Memory B cell (primary cell): ENCODE results near the gene TMEM254.
"Not testable (repeated sequence)": the region's sequence is repeated elsewhere in the genome, so short reads cannot be mapped to it uniquely, and the experiment has no call there.

Experiments
- ATAC-seq: fragments of 150-1000 bp; cut with Tn5 transposase; 2 replicates; pipeline ENCODE4 v1.10.0; 2021; ENCODE audit warnings: low read depth, mild to moderate bottlenecking, moderate library complexity
- DNase-seq, 2 donors: peaks; one replicate each; pipeline ENCODE4 v3.0.0; 2022; ENCODE audit warnings: low spot score in 2 of 2
- H3K27ac Mint-ChIP-seq: one replicate; pipeline ENCODE4 v1.8.0; 2022; ENCODE audit warnings: mild to moderate bottlenecking, moderate library complexity, mixed read lengths
- H3K27me3 Mint-ChIP-seq: one replicate; pipeline ENCODE4 v1.8.0; 2022; ENCODE audit warnings: mixed read lengths
- H3K36me3 Mint-ChIP-seq: one replicate; pipeline ENCODE4 v1.8.0; 2022; ENCODE audit warnings: mild to moderate bottlenecking, mixed read lengths
- H3K4me1 Mint-ChIP-seq: one replicate; pipeline ENCODE4 v1.8.0; 2022; ENCODE audit warnings: mixed read lengths
- H3K4me3 Mint-ChIP-seq: one replicate; pipeline ENCODE4 v1.8.0; 2022; ENCODE audit warnings: mild to moderate bottlenecking, moderate library complexity, mixed read lengths
- H3K9me3 Mint-ChIP-seq: one replicate; pipeline ENCODE4 v1.8.0; 2022; ENCODE audit warnings: mixed read lengths

Gene TMEM254

GRCh38 chr10:80098272-80098671, 19.8 kb downstream of the TMEM254 start:
- not testable (repeated sequence) for H3K4me1 Mint-ChIP-seq, H3K27ac Mint-ChIP-seq, H3K4me3 Mint-ChIP-seq, ATAC-seq, H3K36me3 Mint-ChIP-seq, H3K27me3 Mint-ChIP-seq, DNase-seq, H3K9me3 Mint-ChIP-seq

- H3K36me3 Mint-ChIP-seq, H3K9me3 Mint-ChIP-seq, ATAC-seq, DNase-seq, H3K27ac Mint-ChIP-seq, H3K4me1 Mint-ChIP-seq, H3K4me3 Mint-ChIP-seq, H3K27me3 Mint-ChIP-seq: not testable (repeated sequence)
Observed at GRCh38 chr10:80099295-80099694, 20.8 kb downstream of the TMEM254 start.

DNA sequence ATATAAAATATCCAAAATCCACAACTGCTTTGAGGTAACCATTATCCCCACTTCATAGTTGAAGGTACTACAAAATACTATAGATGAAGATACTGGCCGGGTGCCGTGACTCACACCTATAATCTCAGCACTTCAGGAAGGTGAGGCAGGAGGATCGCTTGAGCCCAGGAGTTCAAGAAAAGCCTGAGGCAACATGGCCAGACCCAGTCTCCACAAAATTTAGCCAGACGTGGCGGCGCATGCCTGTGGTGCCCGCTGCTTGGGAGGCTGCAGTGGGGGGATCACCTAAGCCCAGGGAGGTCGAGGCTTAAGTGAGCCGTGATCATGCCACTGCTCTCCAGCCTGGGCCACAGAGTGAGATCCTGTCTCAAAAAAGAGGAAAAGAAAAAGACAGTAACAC, 21.7 kb downstream of the TMEM254 start:
- Mint-ChIP-seq H3K4me3 (no peak overlapping the region), H3K9me3 (peaks cover 2% of the 10 kb centered on the region), H3K27me3 (peaks cover 4% of the 10 kb centered on the region), H3K36me3 (peaks cover 2% of the 10 kb centered on the region), H3K4me1 (no peaks in the 10 kb centered on the region), H3K27ac (no peak overlapping the region)
- ATAC-seq (no peak), DNase-seq (no peak)

GRCh38 chr10:80100861-80101695, 22.6 kb downstream of the TMEM254 start:
- no peak for ATAC-seq
- Mint-ChIP-seq H3K27me3 (peaks cover 5% of the 10 kb centered on the region), H3K36me3 (peaks cover 2% of the 10 kb centered on the region), H3K9me3 (peaks cover 2% of the 10 kb centered on the region), H3K27ac (no peak overlapping the region), H3K4me3 (no peak overlapping the region), H3K4me1 (peaks cover 3% of the 10 kb centered on the region)
- no peak for DNase-seq

DNA sequence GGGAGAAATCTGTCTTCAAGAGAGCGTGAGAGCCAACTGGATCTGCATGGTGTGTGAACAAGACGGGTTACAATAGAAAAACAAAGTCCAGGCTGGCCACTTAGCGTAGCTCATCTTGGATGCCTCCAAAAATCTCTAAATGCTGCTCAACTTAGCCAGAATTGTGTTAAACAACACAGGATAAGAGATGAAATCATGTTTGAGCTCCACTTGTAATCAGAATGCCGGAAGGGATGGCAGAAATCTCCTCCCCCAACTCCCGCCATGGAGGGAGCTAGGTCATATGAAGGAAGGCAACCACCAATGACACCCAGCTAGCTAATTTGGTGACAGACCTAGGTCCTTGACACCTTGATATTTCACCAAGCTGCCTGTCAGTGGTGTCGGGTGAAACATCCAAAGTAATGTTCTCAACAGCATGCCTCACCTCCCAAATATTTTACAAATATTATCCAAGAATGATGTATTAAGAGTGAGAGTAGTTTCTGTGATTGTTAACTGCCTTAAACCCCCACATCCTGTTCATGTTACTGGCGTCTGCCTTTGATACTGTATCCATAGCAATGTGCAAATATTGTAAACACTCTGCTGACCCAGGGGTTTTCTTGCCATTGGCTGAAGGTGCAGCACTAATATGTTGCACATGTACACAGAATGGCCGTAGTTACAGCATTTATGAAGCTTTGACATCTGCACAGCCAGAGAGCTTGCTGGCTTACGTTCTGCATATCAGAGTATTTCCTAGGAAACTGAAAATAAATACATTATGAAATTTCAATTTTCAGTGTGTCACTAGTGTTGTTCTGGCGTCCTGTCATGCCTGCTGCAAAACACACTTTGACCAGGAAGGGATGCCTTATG, 25.8 kb downstream of the TMEM254 start:
- Mint-ChIP-seq H3K9me3 (peaks cover 10% of the 10 kb centered on the region), H3K36me3 (peaks cover 8% of the 10 kb centered on the region), H3K27ac (no peak overlapping the region), H3K4me1 (peaks cover 3% of the 10 kb centered on the region), H3K4me3 (no peak overlapping the region), H3K27me3 (peaks cover 3% of the 10 kb centered on the region)
- DNase-seq (no peak), ATAC-seq (peak; percentile 63)

DNA sequence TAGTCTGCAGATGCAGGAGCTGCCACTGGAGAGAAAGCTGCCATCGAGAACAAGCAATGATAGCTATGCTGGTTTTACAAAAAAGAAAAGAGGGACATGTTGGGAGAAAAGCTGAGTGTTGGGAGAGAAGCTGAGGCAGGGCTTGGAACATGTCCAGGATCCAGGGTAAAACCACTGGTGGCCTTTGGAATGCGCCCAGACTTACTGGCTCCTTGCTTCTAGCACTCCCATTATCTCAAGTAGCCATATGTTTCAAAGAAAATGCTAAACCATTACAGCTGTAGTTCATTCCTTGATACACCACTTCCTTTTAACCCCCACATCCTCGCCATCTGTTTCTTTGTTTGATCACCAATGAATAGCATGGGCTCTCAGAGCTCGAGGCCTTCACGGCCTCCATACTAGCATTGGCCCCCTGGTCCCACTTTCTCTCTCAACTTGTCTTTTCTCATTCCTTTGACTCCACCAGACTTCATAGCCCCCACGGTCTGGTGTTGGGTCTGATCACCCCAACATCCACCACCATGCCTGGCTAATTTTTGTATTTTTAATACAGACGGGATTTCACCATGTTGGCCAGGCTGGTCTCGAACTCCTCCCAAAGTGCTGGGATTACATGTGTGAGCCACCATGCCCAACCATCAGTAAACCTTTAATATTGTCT, 30.2 kb downstream of the TMEM254 start:
- Mint-ChIP-seq H3K36me3 (peaks cover 11% of the 10 kb centered on the region), H3K27ac (no peak overlapping the region), H3K4me3 (no peak overlapping the region)

DNA sequence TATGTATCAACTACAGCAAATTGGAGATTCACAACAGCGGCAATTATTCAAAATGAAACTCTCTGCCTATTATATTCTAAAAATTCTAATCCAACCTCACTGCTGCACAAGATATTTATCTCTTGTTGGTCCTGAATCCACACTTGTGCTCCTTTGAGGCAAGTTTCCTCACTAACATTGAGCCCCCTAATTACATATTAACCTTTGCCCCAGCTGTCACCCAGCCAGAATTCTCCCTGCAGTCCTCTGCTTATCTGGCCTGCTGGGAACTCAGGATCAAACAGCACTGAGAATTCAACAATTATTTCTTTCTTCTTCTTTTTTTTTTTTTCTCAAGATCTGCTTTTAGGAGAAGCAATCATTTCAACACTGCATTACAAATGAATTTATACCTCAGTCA, 32.5 kb downstream of the TMEM254 start:
- H3K27ac Mint-ChIP-seq = no peak overlapping the region
- no peaks in the 10 kb centered on the region for H3K27me3 Mint-ChIP-seq
- peaks cover 11% of the 10 kb centered on the region for H3K36me3 Mint-ChIP-seq
- H3K4me3 Mint-ChIP-seq = no peak overlapping the region
- H3K4me1 Mint-ChIP-seq = no peaks in the 10 kb centered on the region
- DNase-seq (no peak), ATAC-seq (no peak)
- H3K9me3 Mint-ChIP-seq = peaks cover 11% of the 10 kb centered on the region

More for the DNA sequence above, 30.2 kb downstream of the TMEM254 start:
- ATAC-seq (no peak), DNase-seq (no peak)
- Mint-ChIP-seq H3K9me3 (peaks cover 11% of the 10 kb centered on the region), H3K27me3 (peaks cover 1% of the 10 kb centered on the region), H3K4me1 (peaks cover 3% of the 10 kb centered on the region)

DNA sequence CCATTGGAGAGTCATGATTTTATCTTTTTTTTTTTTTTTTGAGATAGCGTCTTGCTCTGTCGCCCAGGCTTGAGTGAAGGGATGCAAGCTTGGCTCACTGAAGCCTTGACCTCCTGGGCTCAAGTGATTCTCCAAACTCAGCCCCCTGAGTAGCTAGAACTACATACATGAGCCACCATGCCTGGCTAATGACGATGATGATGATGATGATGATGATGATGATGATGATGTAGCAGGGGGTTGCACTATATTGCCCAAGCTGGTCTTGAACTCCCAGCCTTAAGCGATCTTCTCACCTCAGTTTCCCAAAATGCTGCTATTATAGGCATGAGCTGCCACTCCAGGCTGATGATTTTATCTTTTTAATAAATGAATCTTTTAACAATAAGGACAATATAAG, 40.2 kb downstream of the TMEM254 start:
- H3K27ac Mint-ChIP-seq = no peak overlapping the region
- no peaks in the 10 kb centered on the region for H3K4me1 Mint-ChIP-seq
- no peak for ATAC-seq
- H3K36me3 Mint-ChIP-seq = no peaks in the 10 kb centered on the region
- no peak overlapping the region for H3K4me3 Mint-ChIP-seq
- no peaks in the 10 kb centered on the region for H3K9me3 Mint-ChIP-seq
- H3K27me3 Mint-ChIP-seq = peaks cover 5% of the 10 kb centered on the region
- DNase-seq = no peak

- H3K36me3 Mint-ChIP-seq = no peaks in the 10 kb centered on the region
- no peaks in the 10 kb centered on the region for H3K9me3 Mint-ChIP-seq
- ATAC-seq = no peak
- no peak overlapping the region for H3K4me3 Mint-ChIP-seq
- DNase-seq = no peak
- no peaks in the 10 kb centered on the region for H3K4me1 Mint-ChIP-seq
- H3K27ac Mint-ChIP-seq = no peak overlapping the region
- peaks cover 11% of the 10 kb centered on the region for H3K27me3 Mint-ChIP-seq
Observed at GRCh38 chr10:80122110-80122710, 43.7 kb downstream of the TMEM254 start.

- Mint-ChIP-seq H3K9me3 (no peaks in the 10 kb centered on the region), H3K4me1 (no peaks in the 10 kb centered on the region), H3K27me3 (peaks cover 11% of the 10 kb centered on the region), H3K4me3 (no peak overlapping the region), H3K27ac (no peak overlapping the region), H3K36me3 (no peaks in the 10 kb centered on the region)
- no peak for DNase-seq
- no peak for ATAC-seq
Observed at GRCh38 chr10:80122746-80123145, 44.3 kb downstream of the TMEM254 start.

DNA sequence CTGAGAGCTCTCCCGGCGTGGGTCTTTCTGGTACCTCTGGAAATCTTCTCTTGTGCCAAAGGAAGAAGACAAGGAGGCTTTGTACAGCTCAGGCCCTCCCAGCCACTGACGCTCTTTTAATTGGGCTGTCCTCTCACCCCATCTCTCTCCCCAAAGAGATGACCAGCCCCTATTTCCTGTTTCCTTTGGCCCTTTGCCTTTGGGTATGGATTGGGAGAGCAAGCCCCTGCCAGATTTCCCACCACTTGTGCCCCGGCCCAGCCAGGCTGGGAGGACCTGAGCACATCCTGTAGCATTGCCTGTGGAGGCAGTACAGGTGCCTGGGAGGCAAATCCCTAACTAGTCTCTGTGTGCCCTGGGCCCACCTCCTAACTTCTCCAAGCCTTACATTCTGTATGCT, 48.4 kb downstream of the TMEM254 start:
- no peak overlapping the region for H3K4me3 Mint-ChIP-seq
- no peak overlapping the region for H3K27ac Mint-ChIP-seq
- DNase-seq (no peak), ATAC-seq (no peak)
- H3K9me3 Mint-ChIP-seq = no peaks in the 10 kb centered on the region
- no peaks in the 10 kb centered on the region for H3K36me3 Mint-ChIP-seq
- H3K4me1 Mint-ChIP-seq = no peaks in the 10 kb centered on the region
- H3K27me3 Mint-ChIP-seq = peaks cover 6% of the 10 kb centered on the region

DNA sequence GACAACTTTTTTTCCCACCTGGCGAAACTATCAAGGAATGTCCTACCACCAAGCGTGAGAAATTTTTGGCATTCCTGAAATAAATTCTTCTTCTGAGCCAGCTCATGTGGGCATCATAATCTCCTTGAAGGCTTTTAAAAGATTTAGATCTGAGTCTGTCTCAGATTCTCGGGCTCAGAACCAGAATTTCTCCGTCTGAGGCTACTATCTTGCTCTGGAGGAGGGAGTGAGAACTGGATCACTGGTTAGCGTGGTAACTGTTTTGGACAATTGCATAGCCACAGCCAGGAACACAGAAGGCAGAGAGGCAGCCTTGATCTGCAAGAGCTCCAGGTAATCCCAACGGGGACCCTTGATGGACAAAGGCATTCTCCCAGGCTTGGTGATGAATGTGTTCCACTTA, 53.0 kb downstream of the TMEM254 start:
- H3K27me3 Mint-ChIP-seq = peaks cover 7% of the 10 kb centered on the region
- DNase-seq = no peak
- no peak overlapping the region for H3K4me3 Mint-ChIP-seq
- H3K4me1 Mint-ChIP-seq = peaks cover 4% of the 10 kb centered on the region
- no peak for ATAC-seq
- no peaks in the 10 kb centered on the region for H3K36me3 Mint-ChIP-seq
- H3K9me3 Mint-ChIP-seq = no peaks in the 10 kb centered on the region
- no peak overlapping the region for H3K27ac Mint-ChIP-seq

DNA sequence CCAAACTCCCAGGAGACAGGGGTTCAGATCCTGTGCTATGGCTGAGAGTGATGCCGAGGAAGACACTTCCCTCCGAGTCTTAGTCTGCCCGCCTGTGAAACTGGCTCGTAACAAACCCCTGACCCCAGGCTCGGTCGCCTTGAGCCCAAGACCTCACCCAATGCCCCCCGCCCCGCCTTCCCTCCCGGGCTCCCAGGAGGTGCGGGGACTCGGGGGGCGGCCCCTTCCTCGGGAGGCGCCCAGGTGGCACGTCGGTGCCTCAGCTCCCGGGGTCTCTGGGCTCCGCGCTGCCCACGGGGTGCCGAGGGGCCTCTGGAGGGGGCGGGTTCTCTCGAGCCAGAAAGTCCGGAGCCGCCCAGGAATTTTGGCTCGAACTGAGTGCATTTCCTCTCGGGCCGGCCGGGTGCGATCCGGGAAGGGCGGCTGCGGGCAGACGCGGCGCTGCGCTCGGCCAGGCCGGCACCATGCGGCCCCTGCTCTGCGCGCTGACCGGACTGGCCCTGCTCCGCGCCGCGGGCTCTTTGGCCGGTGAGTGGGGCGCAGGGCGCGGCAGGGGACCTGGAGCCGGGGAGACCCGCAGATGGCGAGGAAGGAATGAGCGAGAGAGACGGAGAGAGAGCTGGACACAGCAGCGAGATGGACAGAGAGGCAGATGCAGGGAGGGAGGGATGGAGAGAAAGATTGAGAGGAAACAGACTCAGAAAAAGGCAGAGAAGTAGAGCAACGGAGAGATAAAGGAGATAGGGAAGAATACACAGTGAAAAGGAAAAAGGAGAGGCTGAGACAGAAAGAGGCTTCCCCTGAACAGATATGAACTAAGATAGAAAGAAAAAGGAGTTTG, 54.1 kb downstream of the TMEM254 start, which contains the start of gene PLAC9:
Gene PLAC9, plus strand, starts transcription at position 432 of the 841 bp plus-strand sequence. Its CDS starts 33 bp downstream, at position 465.
- H3K4me3 Mint-ChIP-seq = no peak within 1 kb of the TSS
- H3K36me3 Mint-ChIP-seq = no peaks in the 10 kb centered on the region
- H3K4me1 Mint-ChIP-seq = peaks cover 4% of the 10 kb centered on the region
- H3K27ac Mint-ChIP-seq = no peak within 1 kb of the TSS
- ATAC-seq = no peak
- no peak for DNase-seq
- H3K27me3 Mint-ChIP-seq = peaks cover 7% of the 10 kb centered on the region
- H3K9me3 Mint-ChIP-seq = no peaks in the 10 kb centered on the region
